Transverse colon (tissue), 4 donors: ENCODE results near the gene THEM4. TPM values are rescaled to one million over a fixed set of nuclear protein-coding genes. Genes with fewer than 3 reads are reported as not detected.
A peak's percentile ranks its signal among the peaks of the same experiment; 100 is the strongest.

Source experiments
- DNase-seq: peaks from one replicate; pipeline ENCODE4 v3.0.0-alpha.2; 2019
- H3K27ac ChIP-seq, 4 donors: fragments of 200-600 bp; sonication (generic); 2 replicates each; pipeline ENCODE4 v1.5.1; 2016 to 2018; ENCODE audit warnings: inconsistent platforms in 4 of 4
- H3K27me3 ChIP-seq: fragments of 200-600 bp; sonication (generic); 2 replicates; pipeline ENCODE4 v1.5.1; 2017; ENCODE audit warnings: inconsistent platforms
- H3K36me3 ChIP-seq, 4 donors: fragments of 200-600 bp; sonication (generic); 2 replicates each; pipeline ENCODE4 v1.5.1; 2017 to 2019; ENCODE audit warnings: inconsistent platforms in 4 of 4
- H3K4me1 ChIP-seq, 4 donors: fragments of 200-600 bp; sonication (generic); 2 replicates each; pipeline ENCODE4 v1.5.1; 2017 to 2020; ENCODE audit warnings: inconsistent platforms in 4 of 4
- H3K4me3 ChIP-seq, 4 donors: fragments of 200-600 bp; sonication (generic); 1 replicate in 1 of 4; 2 replicates in 3 of 4; pipeline versions ENCODE4 v1.5.1 to v1.6.1; 2017 to 2019; ENCODE audit warnings: inconsistent platforms in 4 of 4
- H3K9me3 ChIP-seq, 2 donors: fragments of 200-600 bp; sonication (generic); 2 replicates each; pipeline ENCODE4 v1.5.1; 2017 to 2019; ENCODE audit warnings: inconsistent platforms in 2 of 2
- EP300 ChIP-seq: sonication (generic); formaldehyde crosslinking; IDR thresholded peaks from one replicate; pipeline ENCODE4 v1.6.1; 2017; ENCODE audit warnings: antibody characterized with exemption, low read depth
- POLR2A ChIP-seq: fragments of 450-650 bp; IDR thresholded peaks from one replicate; pipeline ENCODE4 v1.6.1; 2016; ENCODE audit warnings: antibody characterized with exemption, mild to moderate bottlenecking, moderate library complexity
- POLR2AphosphoS5 ChIP-seq, 3 donors: sonication (generic); formaldehyde crosslinking; IDR thresholded peaks; one replicate each; pipeline ENCODE4 v1.6.1; 2016; ENCODE audit warnings: antibody characterized with exemption in 3 of 3
- WGBS, 2 donors: methylation state at CpG; one replicate each; pipeline ENCODE4 v1.1.5; 2018; ENCODE audit warnings: low coverage in 1 of 2; 5-methylcytosine and 5-hydroxymethylcytosine counted together
- in situ Hi-C, 4 donors: fragments of 200-750 bp; cut with MboI; loops; one replicate each; pipeline versions ENCODE4 v1.15.0 to v1.15.1; 2017; ENCODE audit warnings: low sequenced_read_pairs in 3 of 4, low pct_ligation_motif_present in 1 of 4, low pct_unique_long_range_greater_than_20kb in 1 of 4
- intact Hi-C: fragments of 100-400 bp; cut with DNase I; formaldehyde crosslinking; loops from one replicate; pipeline ENCODE4 v1.15.1; 2023; ENCODE audit warnings: low total_unique reads
- total RNA-seq, 4 donors: library from RNA; depleted of rRNA; stranded (reverse); fragments of >200 nt; gene quantifications; one replicate each; pipeline ENCODE4 v1.1.0, GENCODE V29; 2016
- TF ChIP-seq, protein P1 (sequence below), 5 experiments: fragments of 200-600 bp in 3 of 5; fragments of 450-650 bp in 2 of 5; sonication (generic) in 3 of 5; IDR thresholded peaks; 1 replicate in 2 of 5; 2 replicates in 3 of 5; pipeline ENCODE4 v1.5.1; 2016 to 2017; ENCODE audit warnings: antibody characterized with exemption in 5 of 5, inconsistent platforms in 3 of 5, mild to moderate bottlenecking in 2 of 5, moderate library complexity in 1 of 5

Gene THEM4
- total RNA-seq, 4 donors from 2014 or later, result 4.6 to 21.8 (median 9.5) TPM

DNA sequence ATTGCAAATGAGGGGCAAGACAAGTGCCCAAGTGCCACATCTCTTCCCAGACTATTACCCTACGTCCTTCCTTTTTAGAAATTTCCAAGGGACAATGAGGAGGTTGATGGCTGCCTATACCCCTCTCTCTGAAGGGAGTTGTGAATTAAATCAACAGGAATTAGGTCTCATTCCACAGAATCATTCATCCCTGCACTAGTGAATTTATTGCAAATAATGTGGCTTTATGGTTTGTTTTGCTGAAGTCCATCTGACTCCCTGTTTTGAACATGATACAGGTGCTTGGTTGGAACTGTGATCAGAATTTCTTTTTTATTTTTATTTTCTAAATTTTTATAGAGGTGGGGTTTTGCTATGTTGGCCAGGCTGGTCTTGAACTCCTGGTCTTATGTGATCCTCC is 34.3 kb upstream of the THEM4 start:
- TF ChIP-seq, protein P1, sequence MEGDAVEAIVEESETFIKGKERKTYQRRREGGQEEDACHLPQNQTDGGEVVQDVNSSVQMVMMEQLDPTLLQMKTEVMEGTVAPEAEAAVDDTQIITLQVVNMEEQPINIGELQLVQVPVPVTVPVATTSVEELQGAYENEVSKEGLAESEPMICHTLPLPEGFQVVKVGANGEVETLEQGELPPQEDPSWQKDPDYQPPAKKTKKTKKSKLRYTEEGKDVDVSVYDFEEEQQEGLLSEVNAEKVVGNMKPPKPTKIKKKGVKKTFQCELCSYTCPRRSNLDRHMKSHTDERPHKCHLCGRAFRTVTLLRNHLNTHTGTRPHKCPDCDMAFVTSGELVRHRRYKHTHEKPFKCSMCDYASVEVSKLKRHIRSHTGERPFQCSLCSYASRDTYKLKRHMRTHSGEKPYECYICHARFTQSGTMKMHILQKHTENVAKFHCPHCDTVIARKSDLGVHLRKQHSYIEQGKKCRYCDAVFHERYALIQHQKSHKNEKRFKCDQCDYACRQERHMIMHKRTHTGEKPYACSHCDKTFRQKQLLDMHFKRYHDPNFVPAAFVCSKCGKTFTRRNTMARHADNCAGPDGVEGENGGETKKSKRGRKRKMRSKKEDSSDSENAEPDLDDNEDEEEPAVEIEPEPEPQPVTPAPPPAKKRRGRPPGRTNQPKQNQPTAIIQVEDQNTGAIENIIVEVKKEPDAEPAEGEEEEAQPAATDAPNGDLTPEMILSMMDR (IDR thresholded peaks at IDR 0.05), result no peak
- no peak for TF ChIP-seq POLR2A
- no peak for TF ChIP-seq POLR2AphosphoS5 (IDR thresholded peaks at IDR 0.05)
- TF ChIP-seq EP300, result no peak
- WGBS, 2 donors, result 96% methylated on average over 1 of the region's 1 CpG; no CpG with 5 or more reads in 1 of the 2 donors
- H3K4me1 ChIP-seq, result peaks cover 35 to 58% (median 41%) of the 10 kb centered on the region in 4 donors
- H3K27me3 ChIP-seq, result no peaks in the 10 kb centered on the region
- in situ Hi-C loops (no loop called here), intact Hi-C loops (loop anchor here (1.0 kb wide), 1 partner anchor 39 kb away; no protein-coding TSS in a partner anchor)
- no peaks in the 10 kb centered on the region for H3K36me3 ChIP-seq
- no peak overlapping the region for H3K4me3 ChIP-seq
- H3K9me3 ChIP-seq, result no peaks in the 10 kb centered on the region
- H3K27ac ChIP-seq, result peak overlapping the region in 3 of 4 donors; percentile 73 to 77 (median 76)
- no peak for DNase-seq

DNA sequence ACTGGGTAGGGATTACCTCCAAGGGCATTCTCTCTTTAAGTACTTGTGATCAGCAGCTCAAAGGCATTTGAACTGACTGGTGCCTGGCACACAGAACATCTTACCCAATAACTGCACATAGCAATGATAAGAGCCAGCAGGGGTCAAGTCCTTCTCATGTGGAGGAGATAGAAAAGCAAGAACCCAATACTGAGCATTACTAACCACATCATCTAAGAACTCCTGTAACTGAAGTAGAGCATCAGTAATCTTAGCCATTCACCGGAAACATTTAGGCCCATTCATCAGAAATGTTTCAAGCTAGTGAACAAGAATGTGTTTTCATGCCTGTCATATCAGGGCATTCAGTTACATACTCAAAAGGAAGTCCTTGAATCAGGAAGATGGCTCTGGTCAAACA is 33.6 kb upstream of the THEM4 start:
- DNase-seq, result no peak
- 79 to 88% methylated on average over 1 of the region's 1 CpG for WGBS, 2 donors
- intact Hi-C loops, result loop anchor here (1.0 kb wide), 1 partner anchor 39 kb away; no protein-coding TSS in a partner anchor

DNA sequence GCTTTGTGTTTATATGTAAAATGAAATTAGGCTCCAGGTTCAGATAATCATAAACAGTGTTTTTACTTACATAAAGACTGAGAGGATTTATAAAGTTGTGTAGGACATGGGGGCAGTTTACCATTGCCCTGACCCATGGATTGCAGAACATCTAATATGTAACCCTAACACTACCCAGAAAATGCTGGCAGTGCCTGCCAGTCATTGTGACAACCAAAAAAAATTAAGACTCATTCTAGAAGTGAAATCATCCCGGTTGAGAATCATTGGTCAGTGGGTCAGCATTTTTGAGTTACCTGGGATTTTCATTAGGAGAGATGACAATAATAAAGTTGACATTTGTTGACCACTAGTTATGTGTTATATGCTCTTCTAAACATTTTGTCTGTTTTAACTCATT is 31.2 kb upstream of the THEM4 start:
- TF ChIP-seq EP300, result no peak
- TF ChIP-seq, protein P1 (IDR thresholded peaks at IDR 0.05), result no peak
- TF ChIP-seq POLR2AphosphoS5 (IDR thresholded peaks at IDR 0.05), result no peak
- TF ChIP-seq POLR2A, result no peak
- no peaks in the 10 kb centered on the region for H3K27me3 ChIP-seq
- peaks cover 26 to 53% (median 34%) of the 10 kb centered on the region in 4 donors for H3K4me1 ChIP-seq
- in situ Hi-C loops (no loop called here), intact Hi-C loops (no loop called here)
- H3K27ac ChIP-seq, result peak overlapping the region; percentile 5 to 54 (median 50)
- no peaks in the 10 kb centered on the region for H3K9me3 ChIP-seq
- H3K4me3 ChIP-seq, result no peak overlapping the region
- no peak for DNase-seq
- WGBS, 2 donors, result 49 to 83% methylated on average over 1 of the region's 1 CpG
- H3K36me3 ChIP-seq, result no peaks in the 10 kb centered on the region

More for the DNA sequence above, 33.6 kb upstream of the THEM4 start:
- Histone ChIP-seq H3K4me1 (peaks cover 35 to 58% (median 41%) of the 10 kb centered on the region in 4 donors), H3K4me3 (no peak overlapping the region), H3K27ac (no peak overlapping the region), H3K36me3 (no peaks in the 10 kb centered on the region), H3K9me3 (no peaks in the 10 kb centered on the region), H3K27me3 (no peaks in the 10 kb centered on the region)
- TF ChIP-seq, protein P1 (IDR thresholded peaks at IDR 0.05), result no peak
- no peak for TF ChIP-seq EP300
- no peak for TF ChIP-seq POLR2AphosphoS5 (IDR thresholded peaks at IDR 0.05)
- TF ChIP-seq POLR2A, result no peak
- in situ Hi-C loops, result no loop called here

DNA sequence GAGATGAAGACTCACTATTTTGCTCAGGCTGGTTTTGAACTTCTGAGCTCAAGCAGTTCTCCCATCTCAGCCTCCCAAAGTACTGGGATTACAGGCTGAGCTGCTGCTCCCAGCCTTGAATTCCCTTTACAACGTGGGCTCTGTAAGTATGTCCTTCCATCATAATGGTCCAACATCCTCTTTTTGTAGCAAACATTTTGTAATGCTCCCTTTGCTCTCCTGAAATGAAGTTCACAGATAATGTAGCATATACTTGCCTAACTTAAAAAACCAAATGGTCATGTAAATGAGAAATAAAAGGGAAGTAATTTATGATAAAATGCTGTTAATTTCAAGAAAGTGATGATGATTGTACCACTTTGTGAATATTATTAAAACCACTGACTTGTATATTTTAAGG is 30.5 kb upstream of the THEM4 start:
- Histone ChIP-seq H3K4me1 (peaks cover 19 to 53% (median 31%) of the 10 kb centered on the region in 4 donors), H3K36me3 (no peaks in the 10 kb centered on the region), H3K4me3 (no peak overlapping the region), H3K9me3 (no peaks in the 10 kb centered on the region), H3K27ac (no peak overlapping the region), H3K27me3 (no peaks in the 10 kb centered on the region)
- intact Hi-C loops (no loop called here), in situ Hi-C loops (no loop called here)
- 57 to 80% methylated on average over 1 of the region's 1 CpG for WGBS, 2 donors
- DNase-seq, result no peak
- TF ChIP-seq EP300 (no peak), POLR2AphosphoS5 (IDR thresholded peaks at IDR 0.05) (no peak), POLR2A (no peak)
- TF ChIP-seq, protein P1 (IDR thresholded peaks at IDR 0.05), result no peak
